HG02852 (cell line): Measurements from ENCODE around the gene POLR1A.

ENCODE experiments used
- ATAC-seq: cut with Tn5 transposase; IDR thresholded peaks from one replicate; pipeline ENCODE4 v1.9.1; 2021; ENCODE audit warnings: mild to moderate bottlenecking, moderate library complexity; ENCODE audit not compliant: unreplicated experiment

POLR1A gene

DNA sequence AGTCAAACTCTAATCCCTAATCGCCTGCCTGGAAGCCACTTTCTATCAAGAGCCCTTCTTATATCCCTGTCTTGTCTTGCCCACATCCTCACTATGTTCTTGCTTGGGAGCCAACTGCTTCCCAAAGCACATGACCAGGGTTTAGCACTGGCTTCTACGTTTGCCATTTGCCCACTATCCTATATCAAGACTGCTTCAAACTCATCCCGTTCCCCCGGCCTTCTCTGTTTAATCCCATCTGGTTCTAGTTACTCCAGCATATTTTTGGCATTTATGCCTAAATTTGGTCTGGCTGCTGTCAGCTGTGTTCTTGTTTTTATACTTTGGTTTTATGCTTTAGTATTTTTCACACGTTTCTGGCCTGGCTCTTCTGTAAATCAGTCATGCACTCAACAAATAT lies 40.2 kb downstream of the POLR1A start:
- ATAC-seq, result no peak

DNA sequence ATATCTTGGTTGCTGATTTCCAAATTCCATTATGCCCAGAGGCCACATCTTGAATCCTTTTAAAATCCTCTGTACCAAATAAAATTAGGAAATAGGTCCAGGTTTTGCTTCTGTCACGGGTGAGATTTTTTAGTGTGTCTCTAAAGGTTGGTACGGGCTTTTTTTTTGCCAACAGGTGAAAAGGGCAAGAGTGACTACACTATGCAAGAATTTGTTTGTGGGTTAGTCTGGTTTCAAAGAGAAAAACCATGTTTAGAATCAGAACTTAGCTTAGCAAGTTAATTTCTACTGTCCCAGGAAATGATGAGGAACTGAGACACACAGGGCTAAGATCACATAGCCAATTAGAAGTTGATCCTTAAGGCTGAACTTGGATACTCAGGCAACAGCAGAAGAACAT lies 41.7 kb downstream of the POLR1A start:
- ATAC-seq, result no peak

DNA sequence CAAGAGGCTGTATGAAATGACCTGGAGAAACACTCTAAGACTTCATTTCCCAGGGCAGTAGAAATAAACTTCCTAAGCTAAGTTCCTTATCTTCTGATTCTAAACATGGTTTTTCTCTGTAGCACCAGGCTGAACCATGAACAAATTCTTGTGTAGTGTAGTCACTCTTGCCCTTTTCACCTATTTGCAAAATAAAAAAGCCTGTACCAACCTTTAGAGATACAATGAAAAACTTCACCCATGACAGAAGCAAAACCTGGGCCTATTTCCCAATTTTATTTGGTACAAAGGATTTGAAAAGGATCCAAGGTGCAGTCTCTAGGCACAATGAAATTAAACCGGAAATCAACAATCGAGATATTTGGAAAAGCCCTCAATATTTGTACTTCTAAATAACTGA lies 43.6 kb downstream of the POLR1A start:
- ATAC-seq, result no peak

DNA sequence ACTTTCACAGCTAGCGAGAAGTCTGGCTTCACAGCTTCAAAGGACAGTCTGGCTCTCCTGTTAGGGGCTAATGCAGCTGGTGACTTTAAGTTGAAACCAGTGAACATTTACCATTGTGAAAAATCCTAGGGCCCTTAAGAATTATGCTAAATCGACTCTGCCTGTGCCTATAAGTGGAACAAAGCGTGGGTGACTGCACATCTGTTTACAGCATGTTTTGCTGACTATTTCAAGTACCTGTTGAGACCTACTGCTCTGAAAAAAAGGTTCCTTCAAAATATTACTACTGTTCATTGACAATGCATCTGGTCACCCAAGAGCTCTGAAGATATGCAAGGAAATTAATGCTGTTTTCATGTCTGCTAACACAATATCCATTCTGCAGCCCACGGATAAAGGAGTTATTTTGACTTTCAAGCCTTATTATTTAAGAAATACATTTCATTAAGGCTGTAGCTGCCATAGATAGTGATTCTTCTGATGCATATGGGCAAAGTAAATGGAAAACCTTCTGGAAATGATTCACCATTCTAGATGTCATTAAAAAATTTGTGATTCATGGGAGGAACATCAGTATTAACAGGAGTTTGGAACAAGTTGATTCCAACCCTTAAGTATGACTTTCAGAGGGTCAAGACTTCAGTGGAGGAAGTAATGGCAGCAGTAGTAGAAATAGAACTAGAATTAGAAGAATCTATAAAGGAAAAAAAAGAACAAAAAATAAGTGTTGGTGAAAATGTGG lies 48.9 kb downstream of the POLR1A start:
- no peak for ATAC-seq

DNA sequence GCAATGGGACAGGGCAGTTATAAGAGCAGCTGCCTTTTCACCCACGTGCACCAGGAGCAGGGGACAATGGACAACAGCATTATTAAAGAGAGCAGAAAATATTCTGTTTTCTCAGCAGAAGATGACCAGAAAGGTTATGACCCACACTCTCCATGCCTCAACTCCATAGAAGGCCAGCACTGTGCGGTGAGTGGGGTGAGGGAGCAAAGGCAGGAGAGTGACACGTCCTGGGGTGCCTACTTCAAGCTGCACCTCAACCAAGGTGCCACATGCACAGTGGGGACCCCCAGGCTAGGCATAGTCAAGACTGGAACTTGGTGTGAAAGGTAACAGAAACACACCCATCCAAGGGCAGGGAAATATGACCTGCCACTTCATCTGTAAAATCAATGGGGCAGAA lies 50.4 kb downstream of the POLR1A start:
- no peak for ATAC-seq

DNA sequence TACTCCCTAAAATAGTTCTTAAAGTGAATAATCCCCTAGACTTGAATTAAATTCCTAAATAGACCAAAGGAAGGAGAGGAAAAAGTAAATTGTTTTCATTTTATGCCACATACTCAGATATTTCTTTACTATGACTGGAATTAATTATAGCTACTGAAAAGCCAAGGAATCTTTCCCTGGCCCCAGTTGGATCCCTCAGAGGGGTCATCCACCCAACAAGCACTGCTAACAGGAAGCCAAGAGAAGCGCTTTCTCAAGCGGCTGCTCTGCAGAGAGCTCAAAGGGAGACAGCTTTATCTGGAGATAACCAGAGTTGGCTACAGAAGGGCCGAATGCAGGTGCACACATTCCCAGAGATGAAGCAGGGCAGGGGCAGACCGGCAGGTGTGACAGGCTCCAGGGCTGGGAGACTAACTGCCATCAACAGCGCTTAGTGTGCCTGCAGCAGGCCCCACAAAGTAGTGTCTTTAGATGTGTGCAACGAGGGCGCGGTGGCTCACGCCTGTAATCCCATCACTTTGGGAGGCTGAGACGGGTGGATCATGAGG lies 51.1 kb downstream of the POLR1A start:
- no peak for ATAC-seq

DNA sequence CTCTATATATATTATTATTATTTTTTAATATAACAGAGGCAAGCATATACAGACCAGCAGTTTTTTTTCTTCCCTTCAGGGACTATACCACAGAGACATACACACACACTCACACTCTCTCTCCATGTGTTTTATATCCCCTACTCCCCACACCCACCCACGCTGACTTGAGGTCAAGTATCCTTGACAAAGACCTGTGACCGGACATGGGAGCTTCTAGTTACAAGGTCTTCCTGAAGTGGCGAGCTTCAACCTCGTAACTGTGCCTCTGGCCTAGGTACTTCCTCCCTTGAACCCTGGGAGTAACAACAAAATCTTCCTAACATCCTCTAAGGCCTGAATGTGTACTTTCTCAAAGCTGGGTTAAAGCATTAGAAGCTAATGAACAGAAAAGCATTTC lies 52.5 kb downstream of the POLR1A start:
- no peak for ATAC-seq

DNA sequence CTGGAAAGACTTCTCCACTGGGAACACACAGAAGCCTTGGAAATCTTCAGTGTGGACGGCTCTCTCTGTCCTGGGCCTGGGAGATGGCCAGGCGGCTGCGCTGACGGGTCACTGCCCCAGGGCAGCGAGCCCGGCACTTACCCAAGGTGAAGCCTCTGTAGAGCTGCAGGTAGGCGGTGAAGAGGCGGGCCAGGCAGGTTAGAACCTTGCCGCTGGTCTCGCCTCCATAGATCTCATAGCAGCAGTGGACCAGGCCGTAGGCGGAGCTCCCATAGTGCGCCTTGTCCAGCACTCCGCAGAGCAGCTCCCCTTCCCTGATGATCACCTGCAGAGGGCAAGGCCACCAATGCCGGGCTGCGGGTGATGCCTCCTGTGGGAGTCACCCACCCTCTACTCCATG lies 53.0 kb downstream of the POLR1A start:
- no peak for ATAC-seq

DNA sequence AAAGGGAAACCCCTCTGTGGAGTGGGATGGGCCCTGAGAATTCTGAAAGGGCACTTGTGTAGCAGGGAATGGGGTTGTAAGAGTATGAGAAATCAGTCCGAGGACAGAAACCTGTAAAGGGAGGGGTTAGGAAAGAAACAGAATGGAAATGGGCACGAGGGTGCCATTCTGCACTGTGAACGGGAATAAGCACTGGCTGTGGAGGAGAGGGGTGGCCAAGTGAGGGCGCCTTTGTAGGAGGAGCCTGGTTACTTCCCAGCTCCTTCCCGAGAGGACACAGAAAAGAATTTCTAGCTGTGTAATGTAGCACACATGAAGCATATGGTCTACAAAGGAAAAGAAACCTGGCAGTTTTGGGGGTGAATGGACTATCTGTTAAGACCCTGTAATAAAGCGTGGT lies 53.4 kb downstream of the POLR1A start:
- no peak for ATAC-seq

DNA sequence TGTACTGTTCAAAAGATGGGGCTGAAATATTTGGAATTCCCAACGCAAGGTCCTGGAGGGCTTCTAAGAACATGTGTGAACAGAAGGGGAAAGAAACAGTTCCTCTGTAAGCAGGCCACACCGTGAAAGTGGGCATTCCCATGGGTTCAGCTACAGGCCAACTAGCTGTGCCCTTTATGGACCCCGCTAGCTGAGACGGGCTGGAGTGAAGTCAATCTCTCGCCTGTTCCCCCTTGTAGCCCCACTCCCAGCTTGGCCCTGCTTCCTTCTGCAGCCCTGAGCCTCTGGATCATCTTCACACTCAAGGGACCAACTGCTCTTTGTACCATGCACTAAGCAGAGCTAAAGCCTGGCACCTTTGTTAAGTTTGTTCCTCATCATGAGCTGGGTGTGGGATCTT lies 55.4 kb downstream of the POLR1A start:
- ATAC-seq, result no peak

DNA sequence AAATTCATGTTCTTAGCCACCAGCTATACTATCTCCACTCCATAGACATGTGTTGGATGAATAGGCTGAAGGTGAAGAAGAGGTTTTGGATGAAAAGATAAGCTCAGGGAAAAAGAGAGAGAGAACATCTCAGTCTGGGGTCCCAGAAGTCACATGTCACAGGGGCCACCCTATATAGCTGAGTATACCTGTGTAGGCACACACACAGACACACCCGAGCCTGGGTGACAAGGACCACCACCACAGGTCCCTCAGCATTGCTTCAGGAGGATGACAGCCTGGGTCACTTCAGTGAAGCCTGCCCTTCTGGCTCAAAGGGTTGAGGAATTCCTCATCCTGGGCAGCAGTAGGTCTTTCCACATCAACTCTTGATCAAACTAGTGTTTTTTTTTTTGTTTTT lies 56.2 kb downstream of the POLR1A start:
- no peak for ATAC-seq

DNA sequence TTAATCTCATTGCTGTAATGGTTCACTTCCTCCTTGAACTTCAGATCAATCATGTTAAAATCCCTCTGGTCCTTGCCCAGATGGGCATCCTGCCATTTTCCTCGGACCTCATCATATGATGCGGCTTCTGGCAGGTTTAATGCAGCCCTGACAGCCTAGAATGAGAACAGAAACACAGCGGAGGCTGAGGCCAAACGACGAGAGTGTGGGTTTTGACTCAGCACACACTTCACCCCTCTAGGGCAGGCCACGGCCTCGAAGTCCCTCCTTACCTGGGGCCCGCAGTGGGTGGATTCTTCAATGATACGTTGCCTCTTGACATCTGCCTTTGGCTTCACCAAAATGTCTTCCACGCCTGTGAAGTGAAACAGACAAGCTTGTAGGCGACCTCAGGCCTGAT lies 56.8 kb downstream of the POLR1A start:
- ATAC-seq, result no peak

DNA sequence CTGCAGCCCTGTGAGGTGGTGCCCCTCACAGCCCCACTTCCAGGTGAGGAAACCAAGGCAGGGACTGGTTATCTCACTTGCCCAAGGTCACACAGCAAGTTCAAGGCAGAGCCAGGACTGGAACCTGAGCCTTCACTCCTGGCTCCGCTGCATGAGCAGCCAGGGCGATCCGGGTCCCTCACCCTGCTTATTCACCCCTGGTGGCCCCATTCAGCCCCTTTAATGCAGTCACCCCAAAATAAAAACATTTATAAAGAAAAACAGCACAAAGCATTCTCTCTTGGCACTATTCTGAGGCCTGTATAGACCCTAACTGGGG lies 57.3 kb downstream of the POLR1A start:
- ATAC-seq, result no peak

DNA sequence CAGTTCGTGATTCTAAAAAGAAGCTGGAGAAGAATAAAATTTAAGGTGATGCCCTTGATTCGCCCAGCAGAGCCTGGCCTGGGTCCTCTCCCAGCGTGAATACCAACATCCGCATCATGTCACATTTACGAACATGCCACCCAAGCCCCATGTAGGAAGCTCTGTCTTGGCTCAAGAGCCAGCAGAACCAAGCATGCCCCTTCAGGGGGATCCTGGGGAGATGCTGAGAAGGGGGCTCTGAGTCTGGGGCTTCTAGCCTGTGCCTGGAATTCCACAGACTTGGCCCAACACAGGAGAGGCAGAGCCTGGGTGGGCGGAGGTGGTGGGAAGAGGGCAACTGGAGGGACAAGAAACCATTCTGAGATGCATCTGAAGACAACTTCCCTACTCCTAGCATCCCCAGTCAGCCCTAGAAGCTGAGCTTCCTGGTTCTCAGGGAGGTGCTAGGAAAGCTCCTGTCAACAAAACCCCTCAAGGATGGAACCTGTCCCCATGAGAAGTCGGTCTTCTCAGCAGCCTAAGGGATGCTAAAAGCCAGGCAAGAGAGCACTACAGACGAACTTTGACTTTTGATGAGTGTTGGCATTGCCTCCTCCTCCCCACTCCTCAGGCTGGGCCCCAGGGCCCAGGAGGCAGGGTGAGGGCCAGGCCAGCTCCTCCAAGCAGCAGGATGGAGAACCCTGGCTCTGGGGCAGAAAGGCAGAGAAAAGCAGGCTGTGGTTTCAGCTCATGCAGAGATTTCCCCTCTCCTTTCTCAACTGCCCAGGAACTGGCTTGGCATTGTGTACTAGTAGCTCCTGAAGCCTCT lies 57.9 kb downstream of the POLR1A start:
- ATAC-seq, result no peak

DNA sequence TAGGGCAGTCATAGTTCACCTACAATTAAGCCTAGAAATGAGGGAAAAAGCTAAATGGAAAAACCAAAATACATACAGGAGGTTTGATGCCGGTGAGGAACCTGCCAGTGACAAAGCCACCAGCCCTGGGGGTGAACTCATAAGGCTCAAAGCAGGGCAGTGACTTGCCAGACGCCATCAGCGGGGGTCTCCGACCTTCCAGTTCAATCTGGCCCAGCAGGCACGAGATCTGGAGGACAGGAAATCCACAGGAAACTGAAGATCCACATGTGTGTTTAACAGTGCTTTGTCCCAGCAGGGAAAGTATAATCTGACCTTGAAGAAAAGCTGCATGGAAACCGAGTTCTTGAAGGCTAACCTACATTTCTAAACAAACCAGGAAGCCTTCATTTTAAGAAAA lies 60.1 kb downstream of the POLR1A start:
- no peak for ATAC-seq

DNA sequence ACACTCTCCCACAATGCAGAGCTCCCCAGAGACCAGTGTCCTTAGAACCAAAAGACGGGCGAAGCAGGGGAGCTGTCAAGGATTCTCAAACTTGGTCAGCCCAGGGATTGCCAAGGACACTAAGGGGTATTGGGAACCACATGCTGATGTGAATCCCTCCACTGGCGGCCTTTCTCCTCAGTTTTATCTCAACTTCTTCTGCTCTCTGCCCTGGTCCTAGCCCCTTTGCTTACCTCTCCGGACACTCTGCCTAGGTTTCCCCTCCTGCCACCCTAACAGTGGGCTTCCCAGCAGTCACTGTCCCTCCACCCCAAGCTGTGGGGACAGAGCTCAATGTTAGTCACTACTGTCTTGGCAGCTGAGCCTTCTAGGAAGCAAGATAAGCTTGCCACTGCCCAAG lies 61.1 kb downstream of the POLR1A start:
- no peak for ATAC-seq

DNA sequence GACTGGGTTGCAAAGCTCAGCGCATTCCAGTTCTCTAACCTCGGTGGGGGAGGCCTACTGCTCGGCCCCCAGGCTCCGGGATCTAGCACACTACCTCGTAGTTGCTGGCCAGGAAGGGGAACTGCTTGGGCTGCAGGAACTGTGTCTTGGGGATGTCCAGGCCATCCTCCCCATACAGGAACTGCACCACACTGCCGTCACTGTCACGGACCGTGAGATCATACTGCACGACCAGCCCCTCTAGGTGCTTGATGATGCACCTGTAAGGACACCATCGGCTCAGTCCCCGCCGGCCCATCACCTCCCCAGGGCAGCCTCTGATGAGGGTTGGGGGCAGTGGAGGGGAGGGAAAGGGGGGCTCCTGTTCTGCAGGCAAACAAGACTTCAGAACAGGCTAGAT lies 61.6 kb downstream of the POLR1A start:
- no peak for ATAC-seq

DNA sequence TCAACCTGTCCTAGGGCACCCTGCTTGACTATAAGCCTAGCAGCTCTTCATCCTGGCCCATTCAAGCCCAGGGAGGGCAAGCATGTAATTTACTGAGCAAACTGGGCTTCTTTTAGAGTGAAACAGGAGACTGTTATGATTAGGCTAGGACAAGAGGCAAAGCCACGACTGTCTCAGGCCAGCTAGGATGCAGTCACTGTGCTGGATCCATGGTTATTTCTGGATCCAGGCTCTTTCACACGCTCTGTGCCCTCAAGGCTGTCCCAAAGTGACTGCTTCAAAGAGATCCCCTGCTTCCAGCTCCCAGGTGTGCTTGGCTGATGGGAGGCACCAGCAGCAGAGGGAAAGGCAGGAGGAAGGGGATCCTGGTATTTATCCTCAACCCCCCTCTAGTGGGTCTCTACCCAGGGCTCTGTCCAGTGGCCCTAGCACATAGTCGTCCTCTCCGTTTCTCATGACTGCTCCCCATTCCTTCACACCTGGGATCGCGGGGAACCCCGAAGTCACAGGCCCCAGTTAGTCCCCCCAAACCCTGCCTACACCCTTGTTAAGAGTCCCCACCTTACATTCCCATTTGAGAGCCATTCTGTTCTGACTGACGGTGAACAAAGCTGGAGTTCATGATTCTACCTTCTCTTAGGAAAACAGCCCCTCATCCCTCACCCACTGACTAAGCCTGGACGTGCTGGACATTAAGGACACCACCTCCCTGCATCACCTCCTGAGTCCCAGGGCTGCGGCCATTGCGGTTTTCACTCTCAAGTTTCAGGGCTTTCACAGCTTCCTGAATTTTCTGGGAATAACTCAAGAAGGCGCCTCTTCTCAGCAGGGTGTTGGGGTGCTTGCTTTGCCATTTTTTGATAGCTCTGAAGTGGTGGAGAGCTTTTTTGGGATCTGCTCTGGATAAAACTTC lies 63.2 kb downstream of the POLR1A start:
- ATAC-seq, result no peak

DNA sequence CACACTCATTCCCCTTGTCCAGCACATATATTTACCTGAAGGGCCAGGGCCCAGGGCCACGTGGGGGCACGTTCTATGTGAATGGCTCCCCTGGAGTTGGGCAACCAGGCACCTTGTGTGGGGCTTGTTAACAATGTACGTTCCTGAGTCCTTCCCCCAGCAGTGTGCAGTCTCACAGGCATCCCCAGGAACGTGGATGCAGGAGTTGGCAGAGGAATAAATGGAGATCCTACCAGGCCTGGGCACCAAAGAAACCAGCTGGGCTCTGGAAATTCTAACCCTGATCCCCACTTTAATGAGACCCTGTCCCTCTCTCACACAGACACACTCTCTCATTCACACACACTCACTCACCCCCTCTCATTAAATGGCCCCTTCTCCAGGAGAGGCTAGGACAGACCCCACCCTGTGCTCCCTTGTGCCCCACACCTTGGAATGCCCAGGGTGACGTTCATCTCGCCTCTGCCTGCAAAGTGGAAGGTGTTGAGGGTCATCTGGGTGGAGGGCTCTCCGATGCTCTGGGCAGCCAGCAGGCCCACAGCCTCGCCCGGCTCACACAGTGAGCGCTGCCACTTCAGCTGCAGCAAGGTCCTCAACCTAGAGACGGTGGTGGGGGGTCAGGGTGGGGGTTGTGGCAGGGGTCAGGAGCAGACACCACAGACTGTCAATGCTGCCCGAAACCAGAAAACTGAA lies 65.6 kb downstream of the POLR1A start:
- no peak for ATAC-seq

DNA sequence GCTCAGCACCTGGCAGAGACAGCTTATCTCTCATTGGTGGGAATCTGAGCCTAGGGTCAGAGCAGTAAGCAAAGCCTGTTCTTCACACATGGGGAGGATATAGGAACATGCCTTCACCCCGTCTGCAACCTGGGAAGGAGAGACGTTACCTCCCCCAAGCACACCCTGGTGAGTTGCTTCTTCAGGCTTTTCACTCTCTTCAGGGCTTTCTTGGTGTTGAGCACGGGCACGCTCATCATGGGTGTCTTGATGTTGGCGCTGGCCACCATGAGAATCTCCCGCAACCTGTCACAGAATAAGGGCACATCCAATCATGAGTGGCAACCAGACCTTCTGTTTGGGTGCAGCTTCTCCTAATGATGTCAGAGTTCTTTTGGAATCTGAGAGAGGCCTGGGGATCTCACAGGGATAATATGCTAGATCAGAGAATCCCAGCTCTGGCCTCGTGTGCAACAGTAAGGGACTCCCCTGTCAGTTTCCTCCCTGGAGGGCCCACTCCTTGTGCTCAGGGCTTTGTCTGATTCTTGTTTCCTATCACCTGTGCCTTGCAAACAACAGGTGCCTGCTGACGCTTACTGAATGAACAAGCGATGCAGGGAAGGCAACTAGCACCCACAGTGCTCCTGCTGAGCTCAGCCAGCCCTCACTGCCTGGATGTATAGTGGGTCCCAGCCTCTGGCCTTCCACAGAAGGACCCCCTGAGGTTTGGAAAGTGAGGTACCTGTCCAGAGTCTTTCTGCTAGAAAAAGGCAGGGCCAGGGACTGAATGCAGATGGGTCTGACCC lies 66.3 kb downstream of the POLR1A start:
- no peak for ATAC-seq
